Large intestine (tissue), 3 donors: Measurements from ENCODE around the gene ADRA2B. TPM values are rescaled to one million over a fixed set of nuclear protein-coding genes. Genes with fewer than 3 reads are reported as not detected.
"Not testable (repeated sequence)": the region's sequence is repeated elsewhere in the genome, so short reads cannot be mapped to it uniquely, and the experiment has no call there.

Experiments used
- DNase-seq, 2 donors: peaks; one replicate each; pipeline versions ENCODE4 v3.0.0 to v3.0.0-alpha.2; 2013
- H3K27ac ChIP-seq: one replicate; pipeline ENCODE4 v1.5.1; 2013; ENCODE audit warnings: low read length
- H3K27me3 ChIP-seq: 2 replicates; pipeline ENCODE4 v1.6.1; 2013; ENCODE audit warnings: low read length; ENCODE audit not compliant: control insufficient read depth, insufficient read depth
- H3K36me3 ChIP-seq: 2 replicates; pipeline ENCODE4 v1.6.1; 2013; ENCODE audit warnings: low read length; ENCODE audit not compliant: control insufficient read depth, insufficient read depth
- H3K4me1 ChIP-seq: one replicate; pipeline ENCODE4 v1.6.1; 2013; ENCODE audit warnings: low read length; ENCODE audit not compliant: control insufficient read depth, insufficient read depth
- H3K4me3 ChIP-seq: one replicate; pipeline ENCODE4 v1.5.1; 2013; ENCODE audit warnings: low read length
- H3K9me3 ChIP-seq: one replicate; pipeline ENCODE4 v1.6.1; 2013; ENCODE audit warnings: mild to moderate bottlenecking, low read depth, low read length, moderate library complexity; ENCODE audit not compliant: control insufficient read depth
- WGBS: methylation state at CpG from one replicate; pipeline ENCODE4 v1.1.5; 2013; ENCODE audit warnings: low lambda C conversion rate; ENCODE audit not compliant: insufficient coverage; 5-methylcytosine and 5-hydroxymethylcytosine counted together
- polyA plus RNA-seq: library from polyadenylated mRNA; unstranded; fragments of 120-200 nt; gene quantifications from one replicate; pipeline ENCODE4 v1.2.1, GENCODE V29; 2013

The ADRA2B gene
- polyA plus RNA-seq, 1 donor, result 0.84 TPM

GRCh38 chr2:96063116-96063899 lies 53.1 kb downstream of the ADRA2B start:
- WGBS, result no CpG with 5 or more reads among the region's 12 CpGs
- H3K4me1 ChIP-seq, H3K36me3 ChIP-seq, H3K27me3 ChIP-seq, H3K27ac ChIP-seq, H3K4me3 ChIP-seq, H3K9me3 ChIP-seq: not testable (repeated sequence)
- DNase-seq, result peak in 1 of 2 donors; percentile 18

Other genes with a start within 250 kb of the ADRA2B start
- 6.1 TPM for gene ANKRD36C, start 124.7 kb downstream of the ADRA2B start, polyA plus RNA-seq
- 1.7 TPM for gene GPAT2, start 81.7 kb downstream of the ADRA2B start, polyA plus RNA-seq
- 0.04 TPM for gene ASTL, start 21.9 kb upstream of the ADRA2B start, polyA plus RNA-seq
- 4.0 TPM for gene DUSP2, start 28.9 kb upstream of the ADRA2B start, polyA plus RNA-seq
- 121 TPM for gene STARD7, start 92.3 kb upstream of the ADRA2B start, polyA plus RNA-seq
- 40.9 TPM for gene TMEM127, start 149.4 kb upstream of the ADRA2B start, polyA plus RNA-seq
- 70.0 TPM for gene CIAO1, start 149.7 kb upstream of the ADRA2B start, polyA plus RNA-seq
- 158 TPM for gene SNRNP200, start 189.0 kb upstream of the ADRA2B start, polyA plus RNA-seq
- gene ITPRIPL1, start 208.7 kb upstream of the ADRA2B start, polyA plus RNA-seq, result 1.9 TPM
- 8.6 TPM for gene NCAPH, start 219.2 kb upstream of the ADRA2B start, polyA plus RNA-seq